Memory B cell (primary cell): ENCODE measurements around the gene ITGB5.
A peak's percentile ranks its signal among the peaks of the same experiment; 100 is the strongest.

Experiments used
- ATAC-seq: fragments of 150-1000 bp; cut with Tn5 transposase; 2 replicates; pipeline ENCODE4 v1.10.0; 2021; ENCODE audit warnings: low read depth, mild to moderate bottlenecking, moderate library complexity
- DNase-seq, 2 donors: peaks; one replicate each; pipeline ENCODE4 v3.0.0; 2022; ENCODE audit warnings: low spot score in 2 of 2
- H3K27ac Mint-ChIP-seq: one replicate; pipeline ENCODE4 v1.8.0; 2022; ENCODE audit warnings: mild to moderate bottlenecking, moderate library complexity, mixed read lengths
- H3K27me3 Mint-ChIP-seq: one replicate; pipeline ENCODE4 v1.8.0; 2022; ENCODE audit warnings: mixed read lengths
- H3K36me3 Mint-ChIP-seq: one replicate; pipeline ENCODE4 v1.8.0; 2022; ENCODE audit warnings: mild to moderate bottlenecking, mixed read lengths
- H3K4me1 Mint-ChIP-seq: one replicate; pipeline ENCODE4 v1.8.0; 2022; ENCODE audit warnings: mixed read lengths
- H3K4me3 Mint-ChIP-seq: one replicate; pipeline ENCODE4 v1.8.0; 2022; ENCODE audit warnings: mild to moderate bottlenecking, moderate library complexity, mixed read lengths
- H3K9me3 Mint-ChIP-seq: one replicate; pipeline ENCODE4 v1.8.0; 2022; ENCODE audit warnings: mixed read lengths

The ITGB5 gene

DNA sequence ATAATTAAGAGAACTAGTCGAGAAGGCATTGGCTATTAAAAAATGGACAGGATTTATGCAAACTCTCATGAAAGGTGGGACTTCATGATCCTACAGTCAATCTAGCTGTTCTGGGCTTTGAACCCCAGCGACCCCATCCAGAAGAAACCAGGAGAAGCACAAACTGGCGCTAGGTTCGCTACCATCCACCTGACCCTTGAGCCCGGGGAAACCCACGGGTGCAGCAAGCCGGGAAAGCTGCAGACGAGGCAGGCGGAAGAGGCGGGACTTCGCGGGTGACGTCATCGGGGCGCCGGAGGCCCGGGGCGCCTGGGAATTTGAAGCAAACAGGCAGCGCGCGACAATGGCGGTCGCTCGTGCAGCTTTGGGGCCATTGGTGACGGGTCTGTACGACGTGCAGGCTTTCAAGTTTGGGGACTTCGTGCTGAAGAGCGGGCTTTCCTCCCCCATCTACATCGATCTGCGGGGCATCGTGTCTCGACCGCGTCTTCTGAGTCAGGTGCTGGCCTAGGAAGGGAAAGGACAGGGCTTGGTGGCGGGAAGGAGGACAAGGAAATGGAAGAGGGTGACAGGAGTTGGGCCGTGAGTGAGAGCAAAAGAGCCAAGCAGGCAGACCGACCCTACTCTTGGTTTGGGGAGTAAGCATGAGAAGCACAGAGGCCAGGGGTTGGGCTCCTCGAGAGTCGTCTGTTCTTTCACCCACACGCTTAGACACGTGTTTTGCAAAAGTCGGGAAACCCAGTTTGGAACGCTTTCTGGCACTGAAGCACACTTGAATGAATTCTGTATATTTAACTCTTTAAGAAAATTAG lies 156.8 kb downstream of the ITGB5 start, which contains the start of gene UMPS:
TSS of gene UMPS (plus strand) at position 324 of the 812 bp plus-strand sequence. CDS start at position 344, 20 bp downstream.
- Mint-ChIP-seq H3K4me1 (peaks cover 20% of the 10 kb centered on the region), H3K36me3 (peaks cover 3% of the 10 kb centered on the region), H3K27ac (peak within 1 kb of the TSS; percentile 96), H3K9me3 (no peaks in the 10 kb centered on the region), H3K27me3 (peaks cover 2% of the 10 kb centered on the region), H3K4me3 (peak within 1 kb of the TSS; percentile 99)
- ATAC-seq (peak; percentile 99), DNase-seq (peak; percentile 89 to 91)

DNA sequence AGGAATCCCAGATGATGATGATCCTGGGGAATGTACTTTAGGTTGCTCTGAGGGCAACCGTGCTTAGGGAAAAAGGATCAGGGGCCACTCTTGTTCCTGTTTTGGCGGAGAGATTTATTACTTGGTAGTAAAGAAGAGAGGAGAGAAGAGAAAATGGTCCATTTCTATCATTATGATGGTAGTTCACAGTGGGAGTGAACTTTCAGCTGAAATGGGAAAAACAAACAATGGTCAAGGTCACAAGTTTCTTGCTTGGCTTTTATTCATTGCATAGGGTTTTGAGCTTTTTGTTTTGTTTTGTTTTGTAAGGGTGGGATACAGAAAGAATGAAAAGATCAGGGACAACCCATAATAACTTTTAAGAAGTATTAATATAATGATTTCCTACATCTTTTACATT lies 164.6 kb downstream of the ITGB5 start:
- Mint-ChIP-seq H3K36me3 (no peaks in the 10 kb centered on the region), H3K4me1 (no peaks in the 10 kb centered on the region), H3K9me3 (no peaks in the 10 kb centered on the region), H3K27ac (no peak overlapping the region), H3K4me3 (no peak overlapping the region), H3K27me3 (peaks cover 13% of the 10 kb centered on the region)
- DNase-seq (no peak), ATAC-seq (no peak)

DNA sequence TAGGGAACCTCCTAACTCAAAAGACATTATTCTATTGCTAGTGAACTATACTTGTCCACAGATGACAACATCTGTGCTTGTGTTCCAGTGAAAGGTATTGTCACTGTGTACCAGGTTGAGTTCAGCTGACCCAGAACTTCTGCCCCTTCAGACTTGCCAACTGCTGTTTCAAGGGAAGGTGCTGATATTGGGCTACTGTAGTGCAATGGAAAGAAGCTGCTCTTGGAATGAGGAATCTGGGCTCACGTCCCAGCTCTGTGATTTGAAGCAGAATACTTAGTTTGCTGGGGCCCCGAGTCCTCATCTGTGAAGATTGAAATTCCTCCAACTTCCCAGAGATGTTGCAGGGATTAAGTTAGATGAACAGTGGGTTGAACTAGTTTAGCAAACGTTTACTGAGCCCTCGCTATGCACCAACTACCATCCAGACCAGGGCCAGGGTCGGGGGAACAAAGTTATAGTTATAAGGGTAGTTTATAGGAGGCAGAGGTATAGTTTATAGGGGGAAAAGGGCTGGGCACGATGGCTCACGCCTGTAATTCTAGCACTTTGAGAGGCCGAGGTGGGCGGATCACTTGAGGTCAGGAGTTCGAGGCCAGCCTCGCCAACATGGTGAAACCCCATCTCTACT lies 172.8 kb downstream of the ITGB5 start:
- no peak for ATAC-seq
- peaks cover 14% of the 10 kb centered on the region for H3K27me3 Mint-ChIP-seq
- no peaks in the 10 kb centered on the region for H3K9me3 Mint-ChIP-seq
- no peaks in the 10 kb centered on the region for H3K4me1 Mint-ChIP-seq
- H3K27ac Mint-ChIP-seq, result no peak overlapping the region
- no peaks in the 10 kb centered on the region for H3K36me3 Mint-ChIP-seq
- no peak for DNase-seq
- H3K4me3 Mint-ChIP-seq, result no peak overlapping the region
